Measurements from ENCODE around the gene VPS37D. TPM values are rescaled to one million over a fixed set of nuclear protein-coding genes. Genes with fewer than 3 reads are reported as not detected.

Gene VPS37D
- total and polyA plus RNA-seq, 2 of the 4 experiments (the other 2 are of a cell fraction): 2.3 to 3.1 TPM

DNA sequence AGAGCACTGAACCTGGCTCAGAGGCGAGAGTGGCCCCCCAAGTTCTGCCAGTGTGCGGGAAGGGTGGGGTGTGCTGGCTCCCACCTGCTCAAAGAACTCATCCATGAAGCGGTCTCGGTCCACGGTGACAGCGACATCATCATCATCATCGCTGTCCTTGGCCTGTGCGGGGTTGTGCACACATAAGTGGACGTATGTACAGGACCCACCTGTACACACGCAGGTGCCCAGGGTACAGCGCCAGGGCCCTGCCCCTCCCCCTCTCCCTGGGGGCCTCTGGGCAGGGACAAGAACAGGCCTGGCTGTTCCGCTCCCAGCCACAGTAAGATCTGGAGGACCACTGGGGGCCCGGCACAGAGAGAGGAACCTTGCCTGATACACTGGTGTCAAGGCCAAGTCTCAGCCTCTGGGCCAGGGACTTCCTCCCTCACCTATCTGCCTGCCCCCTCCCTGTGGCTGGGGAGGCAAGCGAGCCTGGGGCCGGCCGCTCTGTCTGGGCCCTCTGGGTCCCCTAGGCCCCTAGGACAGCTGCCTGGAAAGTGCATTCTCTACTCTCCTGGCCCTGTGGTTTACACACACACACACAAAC is 41.4 kb downstream of the VPS37D start:
- Histone ChIP-seq H2AFZ (replicated peaks; ENCODE audit: low read length, poor library complexity) (no peak overlapping the region), H3K9ac (ENCODE audit: low read depth, low read length) (no peak overlapping the region), H4K91ac (ENCODE audit: insufficient read depth, low read depth, low read length) (no peak overlapping the region), H3K14ac (replicated peaks; ENCODE audit: low read depth, low read length) (no peak overlapping the region), H3K27ac (ENCODE audit: insufficient read depth, low read length) (no peak overlapping the region), H3K18ac (ENCODE audit: low read depth, low read length) (no peak overlapping the region), H3K4ac (ENCODE audit: low read depth, low read length) (no peak overlapping the region), H3K79me1 (ENCODE audit: low read depth in 1 of 2, low read length in 2 of 2) (peaks cover 25 to 81% of the 10 kb centered on the region in 2 experiments), H4K5ac (ENCODE audit: low read depth, low read length) (no peak overlapping the region), H3K9me3 (ENCODE audit: control insufficient read depth, insufficient read depth, low read length) (no peaks in the 10 kb centered on the region), H3K27me3 (ENCODE audit: control insufficient read depth, insufficient read depth, low read length) (no peaks in the 10 kb centered on the region), H3K4me1 (ENCODE audit: control insufficient read depth, insufficient read depth, low read length) (peaks cover 7% of the 10 kb centered on the region), H3K23ac (ENCODE audit: low read depth, low read length) (no peak overlapping the region), H2BK15ac (ENCODE audit: low read depth, low read length) (no peak overlapping the region), H3K4me2 (ENCODE audit: low read depth, low read length) (no peak overlapping the region), H4K20me1 (ENCODE audit: insufficient read depth, low read length) (peaks cover 85% of the 10 kb centered on the region), H2BK20ac (ENCODE audit: low read depth, low read length) (no peak overlapping the region), H3K56ac (ENCODE audit: extremely low read depth, insufficient read depth, low read length) (no peak overlapping the region), H3K4me3 (ENCODE audit: insufficient read depth, low read depth, low read length) (no peak overlapping the region), H3K36me3 (ENCODE audit: control insufficient read depth, insufficient read depth, low read length) (peaks cover 15% of the 10 kb centered on the region), H4K8ac (ENCODE audit: low read depth in 2 of 2, low read length in 2 of 2) (no peak overlapping the region), H2AK5ac (ENCODE audit: low read depth, low read length) (no peak overlapping the region), H2AK9ac (replicated peaks; ENCODE audit: low read depth, low read length, poor library complexity) (no peak overlapping the region), H2BK5ac (ENCODE audit: low read depth, low read length, poor library complexity, severe bottlenecking) (no peak overlapping the region), H2BK120ac (ENCODE audit: low read depth, low read length) (no peak overlapping the region), H3K9me1 (ENCODE audit: insufficient read depth, low read length) (peaks cover 13% of the 10 kb centered on the region)
- ATAC-seq (ENCODE audit: low read depth): no peak
- TF ChIP-seq FOS (IDR thresholded peaks at IDR 0.05; ENCODE audit: low read depth, low read length) (no peak), SMC3 (IDR thresholded peaks at IDR 0.05; ENCODE audit: low read depth, low read length) (no peak), RFX5 (IDR thresholded peaks at IDR 0.05; ENCODE audit: low read depth, low read length) (no peak), CEBPB (IDR thresholded peaks at IDR 0.05; ENCODE audit: low read depth, low read length) (no peak), ELK1 (IDR thresholded peaks at IDR 0.05; ENCODE audit: borderline replicate concordance, low read depth, low read length) (no peak), RAD21 (IDR thresholded peaks at IDR 0.05; ENCODE audit: low read length) (no peak), POLR2A (IDR thresholded peaks at IDR 0.05; ENCODE audit: low read depth, low read length) (no peak), USF2 (IDR thresholded peaks at IDR 0.05; ENCODE audit: low read depth, low read length) (no peak), CHD1 (IDR thresholded peaks at IDR 0.05; ENCODE audit: low read depth, low read length) (no peak)
- DNase-seq: no peak
- CTCF ChIA-PET: no interaction called here
- in situ Hi-C loops (cut with MboI; ENCODE audit: low sequenced_read_pairs): no loop called here
- no TSS peak for BruUV-seq (replicated peaks)
- dilution Hi-C loops (cut with HindIII; ENCODE audit: low sequenced_read_pairs, unreplicated experiment): no loop called here
- WGBS, 2 experiments (ENCODE audit: extremely low coverage in 2 of 2, insufficient read length in 1 of 2): 97% methylated on average over 9 of the region's 16 CpGs; no CpG with 5 or more reads in 1 of the 2 experiments
- intact Hi-C loops (cut with micrococcal nuclease): no loop called here
- POLR2A ChIA-PET (ENCODE audit: unreplicated experiment): no interaction called here

All from IMR-90 (cell line).